Activated naive CD4-positive, alpha-beta T cell treated with anti-CD3 and anti-CD28 coated beads for 36 hours (primary cell): ENCODE results near the gene LGI2. TPM values are rescaled to one million over a fixed set of nuclear protein-coding genes. Genes with fewer than 3 reads are reported as not detected.

Source experiments
- CTCF ChIA-PET: fragments of 350-600 bp; sonication (Branson Sonifier 250); formaldehyde crosslinking; loops from one replicate; lab custom pipeline; 2021; ENCODE audit warnings: antibody characterized with exemption; lab: Charles Lee
- DNase-seq: peaks from one replicate; pipeline ENCODE4 v3.0.0-alpha.2; 2020
- H3K27ac Mint-ChIP-seq: one replicate; pipeline ENCODE4 v1.8.0; 2021; ENCODE audit warnings: mild to moderate bottlenecking, mixed read lengths
- H3K27me3 Mint-ChIP-seq: one replicate; pipeline ENCODE4 v1.8.0; 2021; ENCODE audit warnings: low read depth, mixed read lengths
- H3K36me3 Mint-ChIP-seq: one replicate; pipeline ENCODE4 v1.8.0; 2021; ENCODE audit warnings: low read depth, mixed read lengths
- H3K4me1 Mint-ChIP-seq: one replicate; pipeline ENCODE4 v1.8.0; 2021; ENCODE audit warnings: low read depth, mixed read lengths
- H3K4me3 Mint-ChIP-seq: one replicate; pipeline ENCODE4 v1.8.0; 2021; ENCODE audit warnings: mild to moderate bottlenecking, moderate library complexity, mixed read lengths
- H3K9me3 Mint-ChIP-seq: one replicate; pipeline ENCODE4 v1.8.0; 2021; ENCODE audit warnings: mixed read lengths
- intact Hi-C: fragments of 100-400 bp; cut with micrococcal nuclease; formaldehyde crosslinking; loops from one replicate; pipeline ENCODE4 v1.15.1; 2023
- total RNA-seq, 2 experiments: library from RNA; stranded (reverse); gene quantifications; one replicate each; pipeline ENCODE4 v1.2.3, GENCODE V29; 2021

Gene LGI2
- total RNA-seq, 2 experiments from 2014 or later, result not detected

- Mint-ChIP-seq H3K4me3 (no peak overlapping the region), H3K27me3 (peaks cover 12% of the 10 kb centered on the region), H3K27ac (no peak overlapping the region), H3K9me3 (peaks cover 17% of the 10 kb centered on the region), H3K36me3 (no peaks in the 10 kb centered on the region), H3K4me1 (no peaks in the 10 kb centered on the region)
- CTCF ChIA-PET, result interaction anchor here (0.9 kb wide), 1 partner anchor 11 kb away, joined by 4 read pairs; no protein-coding TSS in a partner anchor
- DNase-seq, result no peak
- intact Hi-C loops, result no loop called here
These were observed 61.3 kb downstream of the LGI2 start for GRCh38 chr4:24969486-24969885.

GRCh38 chr4:24968992-24969391 is 61.8 kb downstream of the LGI2 start:
- Mint-ChIP-seq H3K4me1 (no peaks in the 10 kb centered on the region), H3K27ac (no peak overlapping the region), H3K4me3 (no peak overlapping the region), H3K9me3 (peaks cover 21% of the 10 kb centered on the region), H3K36me3 (no peaks in the 10 kb centered on the region), H3K27me3 (peaks cover 10% of the 10 kb centered on the region)
- no peak for DNase-seq
- intact Hi-C loops, result no loop called here
- CTCF ChIA-PET, result no interaction called here

- DNase-seq, result no peak
- no peaks in the 10 kb centered on the region for H3K4me1 Mint-ChIP-seq
- H3K4me3 Mint-ChIP-seq, result no peak overlapping the region
- intact Hi-C loops, result no loop called here
- H3K27ac Mint-ChIP-seq, result no peak overlapping the region
- peaks cover 8% of the 10 kb centered on the region for H3K27me3 Mint-ChIP-seq
- no peaks in the 10 kb centered on the region for H3K36me3 Mint-ChIP-seq
- CTCF ChIA-PET, result no interaction called here
- H3K9me3 Mint-ChIP-seq, result peaks cover 24% of the 10 kb centered on the region
These were observed 62.5 kb downstream of the LGI2 start for GRCh38 chr4:24968278-24968677.

- peaks cover 25% of the 10 kb centered on the region for H3K9me3 Mint-ChIP-seq
- DNase-seq, result no peak
- intact Hi-C loops, result no loop called here
- CTCF ChIA-PET, result interaction anchor here (1.5 kb wide), 1 partner anchor 13 kb away, joined by 3 read pairs; no protein-coding TSS in a partner anchor
- peaks cover 2% of the 10 kb centered on the region for H3K27me3 Mint-ChIP-seq
- no peak overlapping the region for H3K4me3 Mint-ChIP-seq
- no peaks in the 10 kb centered on the region for H3K36me3 Mint-ChIP-seq
- no peaks in the 10 kb centered on the region for H3K4me1 Mint-ChIP-seq
- H3K27ac Mint-ChIP-seq, result no peak overlapping the region
These were observed 63.4 kb downstream of the LGI2 start for GRCh38 chr4:24967346-24967745.

- Mint-ChIP-seq H3K9me3 (peaks cover 25% of the 10 kb centered on the region), H3K4me1 (no peaks in the 10 kb centered on the region), H3K27me3 (no peaks in the 10 kb centered on the region), H3K27ac (no peak overlapping the region), H3K36me3 (no peaks in the 10 kb centered on the region), H3K4me3 (no peak overlapping the region)
- DNase-seq, result no peak
- CTCF ChIA-PET, result interaction anchor here (1.5 kb wide), 1 partner anchor 14 kb away, joined by 3 read pairs; no protein-coding TSS in a partner anchor
- intact Hi-C loops, result no loop called here
These were observed 64.7 kb downstream of the LGI2 start for GRCh38 chr4:24966076-24966475.

- CTCF ChIA-PET, result no interaction called here
- DNase-seq, result peak; percentile 13
- peaks cover 25% of the 10 kb centered on the region for H3K9me3 Mint-ChIP-seq
- no peaks in the 10 kb centered on the region for H3K36me3 Mint-ChIP-seq
- H3K27ac Mint-ChIP-seq, result no peak overlapping the region
- H3K27me3 Mint-ChIP-seq, result no peaks in the 10 kb centered on the region
- no peak overlapping the region for H3K4me3 Mint-ChIP-seq
- intact Hi-C loops, result no loop called here
- H3K4me1 Mint-ChIP-seq, result no peaks in the 10 kb centered on the region
These were observed 65.1 kb downstream of the LGI2 start for GRCh38 chr4:24965627-24966026.

- Mint-ChIP-seq H3K27me3 (peaks cover 8% of the 10 kb centered on the region), H3K27ac (no peak overlapping the region), H3K4me1 (no peaks in the 10 kb centered on the region), H3K9me3 (peaks cover 25% of the 10 kb centered on the region), H3K36me3 (no peaks in the 10 kb centered on the region), H3K4me3 (no peak overlapping the region)
- CTCF ChIA-PET, result interaction anchor here (0.5 kb wide), 1 partner anchor 181 kb away, joined by 3 read pairs; no protein-coding TSS in a partner anchor
- intact Hi-C loops, result no loop called here
- DNase-seq, result no peak
These were observed 67.5 kb downstream of the LGI2 start for GRCh38 chr4:24963277-24963676.

- H3K36me3 Mint-ChIP-seq, result no peaks in the 10 kb centered on the region
- no peak overlapping the region for H3K4me3 Mint-ChIP-seq
- CTCF ChIA-PET, result no interaction called here
- no peaks in the 10 kb centered on the region for H3K4me1 Mint-ChIP-seq
- intact Hi-C loops, result no loop called here
- DNase-seq, result no peak
- peaks cover 9% of the 10 kb centered on the region for H3K27me3 Mint-ChIP-seq
- peaks cover 4% of the 10 kb centered on the region for H3K9me3 Mint-ChIP-seq
- H3K27ac Mint-ChIP-seq, result no peak overlapping the region
These were observed 72.9 kb downstream of the LGI2 start for GRCh38 chr4:24957886-24958285.

- intact Hi-C loops, result no loop called here
- CTCF ChIA-PET, result interaction anchor here (0.6 kb wide), 1 partner anchor 47 kb away, joined by 3 read pairs; no protein-coding TSS in a partner anchor
- H3K9me3 Mint-ChIP-seq, result peaks cover 4% of the 10 kb centered on the region
- no peaks in the 10 kb centered on the region for H3K36me3 Mint-ChIP-seq
- no peaks in the 10 kb centered on the region for H3K4me1 Mint-ChIP-seq
- H3K4me3 Mint-ChIP-seq, result no peak overlapping the region
- no peak overlapping the region for H3K27ac Mint-ChIP-seq
- peaks cover 9% of the 10 kb centered on the region for H3K27me3 Mint-ChIP-seq
- no peak for DNase-seq
These were observed 74.0 kb downstream of the LGI2 start for GRCh38 chr4:24956763-24957162.

GRCh38 chr4:24956091-24956490 is 74.7 kb downstream of the LGI2 start:
- peaks cover 4% of the 10 kb centered on the region for H3K9me3 Mint-ChIP-seq
- CTCF ChIA-PET, result no interaction called here
- H3K27ac Mint-ChIP-seq, result no peak overlapping the region
- H3K27me3 Mint-ChIP-seq, result peaks cover 9% of the 10 kb centered on the region
- no peak overlapping the region for H3K4me3 Mint-ChIP-seq
- no peaks in the 10 kb centered on the region for H3K36me3 Mint-ChIP-seq
- DNase-seq, result no peak
- intact Hi-C loops, result no loop called here
- H3K4me1 Mint-ChIP-seq, result no peaks in the 10 kb centered on the region

- no peak overlapping the region for H3K27ac Mint-ChIP-seq
- peaks cover 8% of the 10 kb centered on the region for H3K27me3 Mint-ChIP-seq
- intact Hi-C loops, result no loop called here
- CTCF ChIA-PET, result no interaction called here
- no peak for DNase-seq
- H3K36me3 Mint-ChIP-seq, result no peaks in the 10 kb centered on the region
- H3K4me1 Mint-ChIP-seq, result no peaks in the 10 kb centered on the region
- peaks cover 4% of the 10 kb centered on the region for H3K9me3 Mint-ChIP-seq
- H3K4me3 Mint-ChIP-seq, result no peak overlapping the region
These were observed 78.1 kb downstream of the LGI2 start for GRCh38 chr4:24952667-24953066.

- Mint-ChIP-seq H3K4me3 (no peak overlapping the region), H3K9me3 (peaks cover 6% of the 10 kb centered on the region), H3K36me3 (no peaks in the 10 kb centered on the region), H3K27ac (no peak overlapping the region), H3K27me3 (peaks cover 11% of the 10 kb centered on the region), H3K4me1 (no peaks in the 10 kb centered on the region)
- intact Hi-C loops, result no loop called here
- CTCF ChIA-PET, result no interaction called here
- DNase-seq, result no peak
These were observed 80.8 kb downstream of the LGI2 start for GRCh38 chr4:24949970-24950369.
